HEK293 (cell line): ENCODE data around the gene OR11H6.
"Not testable (repeated sequence)": the region's sequence is repeated elsewhere in the genome, so short reads cannot be mapped to it uniquely, and the experiment has no call there.

Experiments
- CTCF ChIA-PET: fragments of 350-600 bp; formaldehyde crosslinking; extraction: SDS; loops from one replicate; lab custom pipeline; 2021; ENCODE audit warnings: antibody characterized with exemption; lab: Yijun Ruan, JAX
- POLR2A ChIA-PET: fragments of 300-600 bp; formaldehyde crosslinking; extraction: SDS; loops from one replicate; lab custom pipeline; 2020; ENCODE audit warnings: antibody characterized with exemption, inconsistent platforms; lab: Yijun Ruan, JAX
- H3K27ac ChIP-seq: fragments of 200-500 bp; sonication (Bioruptor generic); 2 replicates; pipeline ENCODE4 v1.5.1; 2014; ENCODE audit warnings: low read depth, low read length, control low read depth, inconsistent platforms; ENCODE audit errors: extremely low read depth
- H3K36me3 ChIP-seq, 2 experiments: fragments of 200-500 bp in 1 of 2; sonication (Bioruptor generic) in 1 of 2; 1 replicate in 1 of 2; 2 replicates in 1 of 2; pipeline ENCODE4 v1.5.1; 2014 to 2017; ENCODE audit warnings: inconsistent platforms in 2 of 2, low read length in 2 of 2; ENCODE audit not compliant: control insufficient read depth in 2 of 2, insufficient read depth in 1 of 2
- H3K4me1 ChIP-seq: fragments of 200-500 bp; sonication (Bioruptor generic); 2 replicates; pipeline ENCODE4 v1.5.1; 2014; ENCODE audit warnings: mild to moderate bottlenecking, low read length, inconsistent platforms; ENCODE audit not compliant: control insufficient read depth, insufficient read depth
- H3K4me3 ChIP-seq: 2 replicates; pipeline ENCODE4 v1.5.1; 2011; ENCODE audit warnings: low read depth, mild to moderate bottlenecking, control low read depth, low read length, moderate library complexity
- H3K9me3 ChIP-seq: fragments of 200-500 bp; sonication (Bioruptor generic); 2 replicates; pipeline ENCODE4 v1.5.1; 2014; ENCODE audit warnings: low read depth, low read length, inconsistent platforms; ENCODE audit not compliant: control insufficient read depth, insufficient read depth
- REST ChIP-seq: fragments of 450-650 bp; formaldehyde crosslinking; IDR thresholded peaks from 2 replicates; pipeline ENCODE4 v1.5.1; 2016; ENCODE audit warnings: missing biosample characterization, missing genetic modification characterization
- ZBTB20 ChIP-seq: fragments of 450-650 bp; formaldehyde crosslinking; IDR thresholded peaks from 2 replicates; pipeline ENCODE4 v1.5.1; 2016; ENCODE audit warnings: missing biosample characterization, missing genetic modification characterization
- ZFP41 ChIP-seq: fragments of 450-650 bp; formaldehyde crosslinking; IDR thresholded peaks from 2 replicates; pipeline ENCODE4 v1.5.1; 2016; ENCODE audit warnings: missing biosample characterization, missing genetic modification characterization, borderline replicate concordance
- ZNF23 ChIP-seq: fragments of 450-650 bp; formaldehyde crosslinking; IDR thresholded peaks from 2 replicates; pipeline ENCODE4 v1.5.1; 2016; ENCODE audit warnings: missing biosample characterization, missing genetic modification characterization, borderline replicate concordance
- ZNF423 ChIP-seq: fragments of 450-650 bp; formaldehyde crosslinking; IDR thresholded peaks from 2 replicates; pipeline ENCODE4 v1.5.1; 2016; ENCODE audit warnings: missing biosample characterization, missing genetic modification characterization
- ZNF488 ChIP-seq: fragments of 450-650 bp; formaldehyde crosslinking; IDR thresholded peaks from 2 replicates; pipeline ENCODE4 v1.5.1; 2016; ENCODE audit warnings: missing biosample characterization, missing genetic modification characterization
- ZNF513 ChIP-seq: fragments of 450-650 bp; IDR thresholded peaks from 2 replicates; pipeline ENCODE4 v1.5.1; 2018; ENCODE audit warnings: missing biosample characterization, missing genetic modification characterization
- ZNF549 ChIP-seq: fragments of 450-650 bp; IDR thresholded peaks from 2 replicates; pipeline ENCODE4 v1.5.1; 2018; ENCODE audit warnings: missing biosample characterization, missing genetic modification characterization, mild to moderate bottlenecking, inconsistent platforms, moderate library complexity
- ZNF654 ChIP-seq: fragments of 450-650 bp; formaldehyde crosslinking; IDR thresholded peaks from 2 replicates; pipeline ENCODE4 v1.5.1; 2016; ENCODE audit warnings: low read depth, missing biosample characterization, missing genetic modification characterization
- ZNF76 ChIP-seq: fragments of 450-650 bp; formaldehyde crosslinking; IDR thresholded peaks from 2 replicates; pipeline ENCODE4; 2016; ENCODE audit warnings: low read depth, missing biosample characterization, missing genetic modification characterization, borderline replicate concordance
- ZNF768 ChIP-seq: fragments of 450-650 bp; formaldehyde crosslinking; IDR thresholded peaks from 2 replicates; pipeline ENCODE4 v1.5.1; 2018; ENCODE audit warnings: missing biosample characterization, mild to moderate bottlenecking, missing genetic modification characterization
- TF ChIP-seq, protein P1 (sequence below): fragments of 450-650 bp; formaldehyde crosslinking; IDR thresholded peaks from 2 replicates; pipeline ENCODE4 v1.5.1; 2017; ENCODE audit warnings: missing biosample characterization, missing genetic modification characterization
- TF ChIP-seq, protein P2 (sequence below): fragments of 450-650 bp; formaldehyde crosslinking; IDR thresholded peaks from 2 replicates; pipeline ENCODE4 v1.5.1; 2016; ENCODE audit warnings: missing biosample characterization, missing genetic modification characterization

Gene OR11H6

GRCh38 chr14:20191396-20191795 lies 32.1 kb upstream of the OR11H6 start:
- POLR2A ChIA-PET, result no interaction called here
- no peak overlapping the region for H3K27ac ChIP-seq
- H3K4me3 ChIP-seq, result no peak overlapping the region
- no peaks in the 10 kb centered on the region for H3K4me1 ChIP-seq
- TF ChIP-seq REST (tag by site-specific recombination) (peak; percentile 70), ZNF23 (tag by site-specific recombination) (no peak), ZNF423 (tag by site-specific recombination) (no peak)
- TF ChIP-seq, all 188 proteins: peak for 1
- Histone ChIP-seq H3K9me3 (no peaks in the 10 kb centered on the region), H3K36me3 (no peaks in the 10 kb centered on the region)
- CTCF ChIA-PET, result interaction anchor here (0.6 kb wide), 1 partner anchor 11 kb away, joined by 4 read pairs; no protein-coding TSS in a partner anchor

GRCh38 chr14:20194101-20194500 lies 29.4 kb upstream of the OR11H6 start:
- CTCF ChIA-PET, result no interaction called here
- H3K4me3 ChIP-seq, result no peak overlapping the region
- H3K9me3 ChIP-seq, result no peaks in the 10 kb centered on the region
- H3K36me3 ChIP-seq, result no peaks in the 10 kb centered on the region
- H3K27ac ChIP-seq, result no peak overlapping the region
- no peaks in the 10 kb centered on the region for H3K4me1 ChIP-seq
- TF ChIP-seq ZNF549 (tag by site-specific recombination) (no peak), ZNF513 (tag by site-specific recombination) (no peak)
- POLR2A ChIA-PET, result no interaction called here

- CTCF ChIA-PET, H3K9me3 ChIP-seq, H3K4me1 ChIP-seq, H3K27ac ChIP-seq, POLR2A ChIA-PET, H3K36me3 ChIP-seq, H3K4me3 ChIP-seq: not testable (repeated sequence)
These were observed 28.3 kb upstream of the OR11H6 start for GRCh38 chr14:20195170-20195569.

DNA sequence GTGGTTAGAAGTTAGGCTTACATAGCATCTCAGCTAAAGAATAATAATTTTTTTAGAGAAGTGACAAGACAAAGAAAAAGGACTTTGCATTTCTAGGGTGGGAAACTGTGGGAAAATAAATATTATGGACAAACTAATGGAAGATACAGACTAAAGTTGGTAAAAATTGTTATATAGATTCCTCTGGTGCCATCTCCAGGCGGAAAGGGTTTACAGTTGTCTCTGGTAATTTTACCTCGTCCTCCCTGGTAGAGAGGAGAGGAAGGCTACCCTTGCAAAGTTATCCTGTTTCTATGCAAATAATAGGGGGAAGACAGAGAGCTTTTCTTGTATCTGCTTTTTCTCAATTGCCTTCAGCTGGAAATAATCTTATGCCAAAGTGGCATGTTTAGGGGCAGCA lies 27.6 kb upstream of the OR11H6 start:
- no peaks in the 10 kb centered on the region for H3K9me3 ChIP-seq
- CTCF ChIA-PET, result interaction anchor here (0.6 kb wide), 2 partner anchors 153 to 308 kb away, joined by 3 to 5 read pairs; no protein-coding TSS in a partner anchor
- no peak overlapping the region for H3K27ac ChIP-seq

More for the DNA sequence above, 27.6 kb upstream of the OR11H6 start:
- Histone ChIP-seq H3K4me3 (no peak overlapping the region), H3K36me3 (no peaks in the 10 kb centered on the region), H3K4me1 (no peaks in the 10 kb centered on the region)
- POLR2A ChIA-PET, result no interaction called here
- TF ChIP-seq ZNF654 (tag by site-specific recombination), result peak; percentile 10; the same call in 1 of the 2 replicates
- TF ChIP-seq, protein P1, sequence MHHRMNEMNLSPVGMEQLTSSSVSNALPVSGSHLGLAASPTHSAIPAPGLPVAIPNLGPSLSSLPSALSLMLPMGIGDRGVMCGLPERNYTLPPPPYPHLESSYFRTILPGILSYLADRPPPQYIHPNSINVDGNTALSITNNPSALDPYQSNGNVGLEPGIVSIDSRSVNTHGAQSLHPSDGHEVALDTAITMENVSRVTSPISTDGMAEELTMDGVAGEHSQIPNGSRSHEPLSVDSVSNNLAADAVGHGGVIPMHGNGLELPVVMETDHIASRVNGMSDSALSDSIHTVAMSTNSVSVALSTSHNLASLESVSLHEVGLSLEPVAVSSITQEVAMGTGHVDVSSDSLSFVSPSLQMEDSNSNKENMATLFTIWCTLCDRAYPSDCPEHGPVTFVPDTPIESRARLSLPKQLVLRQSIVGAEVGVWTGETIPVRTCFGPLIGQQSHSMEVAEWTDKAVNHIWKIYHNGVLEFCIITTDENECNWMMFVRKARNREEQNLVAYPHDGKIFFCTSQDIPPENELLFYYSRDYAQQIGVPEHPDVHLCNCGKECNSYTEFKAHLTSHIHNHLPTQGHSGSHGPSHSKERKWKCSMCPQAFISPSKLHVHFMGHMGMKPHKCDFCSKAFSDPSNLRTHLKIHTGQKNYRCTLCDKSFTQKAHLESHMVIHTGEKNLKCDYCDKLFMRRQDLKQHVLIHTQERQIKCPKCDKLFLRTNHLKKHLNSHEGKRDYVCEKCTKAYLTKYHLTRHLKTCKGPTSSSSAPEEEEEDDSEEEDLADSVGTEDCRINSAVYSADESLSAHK, result no peak
- no peak for TF ChIP-seq ZBTB20 (tag by site-specific recombination)
- TF ChIP-seq, protein P2, sequence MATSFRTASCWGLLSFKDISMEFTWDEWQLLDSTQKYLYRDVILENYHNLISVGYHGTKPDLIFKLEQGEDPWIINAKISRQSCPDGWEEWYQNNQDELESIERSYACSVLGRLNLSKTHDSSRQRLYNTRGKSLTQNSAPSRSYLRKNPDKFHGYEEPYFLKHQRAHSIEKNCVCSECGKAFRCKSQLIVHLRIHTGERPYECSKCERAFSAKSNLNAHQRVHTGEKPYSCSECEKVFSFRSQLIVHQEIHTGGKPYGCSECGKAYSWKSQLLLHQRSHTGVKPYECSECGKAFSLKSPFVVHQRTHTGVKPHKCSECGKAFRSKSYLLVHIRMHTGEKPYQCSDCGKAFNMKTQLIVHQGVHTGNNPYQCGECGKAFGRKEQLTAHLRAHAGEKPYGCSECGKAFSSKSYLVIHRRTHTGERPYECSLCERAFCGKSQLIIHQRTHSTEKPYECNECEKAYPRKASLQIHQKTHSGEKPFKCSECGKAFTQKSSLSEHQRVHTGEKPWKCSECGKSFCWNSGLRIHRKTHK (tag by site-specific recombination), result no peak
- no peak for TF ChIP-seq ZNF768 (tag by site-specific recombination)
- no peak for TF ChIP-seq REST (tag by site-specific recombination)
- no peak for TF ChIP-seq ZFP41
- no peak for TF ChIP-seq ZNF488 (tag by site-specific recombination)
- no peak for TF ChIP-seq ZNF76 (tag by site-specific recombination)
